Left lung (tissue), 10 donors: ENCODE results near the gene INPP5A. TPM values are rescaled to one million over a fixed set of nuclear protein-coding genes. Genes with fewer than 3 reads are reported as not detected.

Source experiments
- ATAC-seq: fragments of 200-7000 bp; cut with Tn5 transposase; one replicate; pipeline ENCODE4 v1.9.1; 2020; ENCODE audit warnings: moderate library complexity
- DNase-seq, 4 donors: peaks; one replicate each; pipeline ENCODE4 v3.0.0-alpha.2; 2013 to 2020
- H3K27ac ChIP-seq, 2 donors: fragments of 200-600 bp; sonication (generic) in 1 of 2; one replicate each; pipeline versions ENCODE4 v1.5.0 to v1.8.0; 2020 to 2021
- H3K27me3 ChIP-seq, 2 donors: fragments of 200-600 bp; sonication (generic) in 1 of 2; one replicate each; pipeline versions ENCODE4 v1.5.0 to v1.8.0; 2020 to 2021
- H3K36me3 ChIP-seq, 2 donors: fragments of 200-600 bp; sonication (generic) in 1 of 2; one replicate each; pipeline versions ENCODE4 v1.5.0 to v1.8.0; 2020 to 2021
- H3K4me1 ChIP-seq, 2 donors: fragments of 200-600 bp; one replicate each; pipeline ENCODE4 v1.8.0; 2021
- H3K4me3 ChIP-seq, 2 donors: fragments of 200-600 bp; sonication (generic) in 1 of 2; one replicate each; pipeline versions ENCODE4 v1.5.0 to v1.8.0; 2020 to 2021; ENCODE audit warnings: mild to moderate bottlenecking in 1 of 2
- H3K9me3 ChIP-seq, 2 donors: fragments of 200-600 bp; sonication (generic) in 1 of 2; one replicate each; pipeline versions ENCODE4 v1.5.0 to v1.8.0; 2020 to 2021
- CTCF ChIP-seq, 2 donors: fragments of 200-600 bp; sonication (generic) in 1 of 2; IDR thresholded peaks; one replicate each; pipeline versions ENCODE4 v1.5.0 to v1.8.0; 2021; ENCODE audit warnings: antibody characterized with exemption in 2 of 2
- intact Hi-C, 2 donors: fragments of 100-400 bp; cut with DNase I; formaldehyde crosslinking; loops; one replicate each; pipeline versions ENCODE4 v1.11.2 to v1.14.2; 2022
- polyA plus RNA-seq, 6 donors: library from polyadenylated mRNA; unstranded; fragments of 120-200 nt; gene quantifications; one replicate each; pipeline ENCODE4 v1.2.1, GENCODE V29; 2013; ENCODE audit not compliant: insufficient read length in 6 of 6
- total RNA-seq, 2 donors: library from RNA; stranded (reverse); fragmentation: NEBNext Ultra II Directional; extraction: Animal tissue kit (Norgen Biotek cat#: 25700); gene quantifications; one replicate each; pipeline ENCODE4 v1.2.1, GENCODE V29; 2021
- donor health status: DM: no; HTN: yes; CAD: no.
- donor health status: DM: no; HTN: no; CAD: no.

Gene INPP5A
- total and polyA plus RNA-seq, 8 donors, result 32.0 to 44.0 (median 36.8) TPM

GRCh38 chr10:132761395-132762060, 223.9 kb downstream of the INPP5A start:
- Histone ChIP-seq H3K4me1 (no peaks in the 10 kb centered on the region), H3K9me3 (no peaks in the 10 kb centered on the region), H3K27ac (no peak overlapping the region), H3K4me3 (no peak overlapping the region), H3K36me3 (peaks cover 0 to 55% of the 10 kb centered on the region in 2 donors), H3K27me3 (no peaks in the 10 kb centered on the region)
- ATAC-seq (no peak), DNase-seq (no peak)
- no peak for TF ChIP-seq CTCF (IDR thresholded peaks at IDR 0.05)
- intact Hi-C loops, result no loop called here

GRCh38 chr10:132762267-132762666, 224.7 kb downstream of the INPP5A start:
- peaks cover 0 to 48% of the 10 kb centered on the region in 2 donors for H3K36me3 ChIP-seq
- H3K27ac ChIP-seq, result no peak overlapping the region
- no peaks in the 10 kb centered on the region for H3K9me3 ChIP-seq
- peak; percentile 80 for ATAC-seq
- intact Hi-C loops, result no loop called here
- no peak for DNase-seq
- H3K4me1 ChIP-seq, result no peaks in the 10 kb centered on the region
- H3K4me3 ChIP-seq, result no peak overlapping the region
- no peak for TF ChIP-seq CTCF (IDR thresholded peaks at IDR 0.05)
- no peaks in the 10 kb centered on the region for H3K27me3 ChIP-seq

- no peak for ATAC-seq
- TF ChIP-seq CTCF (IDR thresholded peaks at IDR 0.05), result no peak
- Histone ChIP-seq H3K9me3 (no peaks in the 10 kb centered on the region), H3K27ac (no peak overlapping the region), H3K27me3 (no peaks in the 10 kb centered on the region), H3K36me3 (peaks cover 0 to 50% of the 10 kb centered on the region in 2 donors), H3K4me1 (no peaks in the 10 kb centered on the region), H3K4me3 (no peak overlapping the region)
- no peak for DNase-seq
- intact Hi-C loops, result no loop called here
Measured at GRCh38 chr10:132763545-132763944, 226.0 kb downstream of the INPP5A start.

DNA sequence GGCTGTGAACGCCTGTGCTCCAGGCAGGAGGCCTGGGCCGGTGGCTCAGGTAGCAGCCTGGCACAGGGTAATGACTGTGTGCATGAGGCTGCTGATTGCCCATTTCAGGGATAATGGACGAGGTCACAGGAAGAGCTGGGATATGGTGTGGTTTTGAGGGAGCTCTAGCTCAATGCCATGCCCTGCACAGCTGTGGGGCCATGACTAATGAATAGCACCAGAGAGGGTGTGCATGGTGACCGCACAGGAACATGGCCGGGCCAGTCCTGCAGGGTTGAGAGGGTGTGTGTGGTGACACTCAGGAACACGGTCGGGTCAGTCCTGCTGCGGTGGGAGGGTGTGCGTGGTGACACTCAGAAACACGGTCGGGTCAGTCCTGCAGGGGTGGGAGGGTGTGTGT, 226.5 kb downstream of the INPP5A start:
- Histone ChIP-seq H3K9me3 (no peaks in the 10 kb centered on the region), H3K27me3 (no peaks in the 10 kb centered on the region), H3K4me1 (no peaks in the 10 kb centered on the region), H3K36me3 (peaks cover 0 to 50% of the 10 kb centered on the region in 2 donors), H3K27ac (no peak overlapping the region), H3K4me3 (no peak overlapping the region)
- no peak for TF ChIP-seq CTCF (IDR thresholded peaks at IDR 0.05)
- intact Hi-C loops, result no loop called here
- no peak for ATAC-seq
- DNase-seq, result no peak

GRCh38 chr10:132765435-132765834, 227.8 kb downstream of the INPP5A start:
- no peak for ATAC-seq
- no peak for TF ChIP-seq CTCF (IDR thresholded peaks at IDR 0.05)
- intact Hi-C loops, result no loop called here
- no peaks in the 10 kb centered on the region for H3K4me1 ChIP-seq
- no peak for DNase-seq
- H3K27me3 ChIP-seq, result no peaks in the 10 kb centered on the region
- H3K4me3 ChIP-seq, result no peak overlapping the region
- peaks cover 0 to 50% of the 10 kb centered on the region in 2 donors for H3K36me3 ChIP-seq
- H3K9me3 ChIP-seq, result peaks cover 0 to 2% of the 10 kb centered on the region in 2 donors
- no peak overlapping the region for H3K27ac ChIP-seq
